HG03439 (cell line): ENCODE results near the gene NOL7.

Experiments
- ATAC-seq: cut with Tn5 transposase; IDR thresholded peaks from one replicate; pipeline ENCODE4 v1.9.1; 2021; ENCODE audit warnings: mild to moderate bottlenecking, moderate library complexity; ENCODE audit not compliant: unreplicated experiment

The NOL7 gene

GRCh38 chr6:13649393-13649792 lies 34.3 kb downstream of the NOL7 start:
- no peak for ATAC-seq

GRCh38 chr6:13653296-13653695 lies 38.2 kb downstream of the NOL7 start:
- no peak for ATAC-seq

GRCh38 chr6:13654496-13654895 lies 39.4 kb downstream of the NOL7 start:
- no peak for ATAC-seq

GRCh38 chr6:13655700-13656099 lies 40.6 kb downstream of the NOL7 start:
- ATAC-seq = no peak

- no peak for ATAC-seq
Measured at GRCh38 chr6:13660273-13660672, 45.1 kb downstream of the NOL7 start.

- ATAC-seq = no peak
Measured at GRCh38 chr6:13660893-13661292, 45.8 kb downstream of the NOL7 start.

GRCh38 chr6:13661647-13662046 lies 46.5 kb downstream of the NOL7 start:
- no peak for ATAC-seq

GRCh38 chr6:13662651-13663334 lies 47.7 kb downstream of the NOL7 start:
- ATAC-seq = no peak

GRCh38 chr6:13663986-13664385 lies 48.9 kb downstream of the NOL7 start:
- no peak for ATAC-seq

GRCh38 chr6:13664703-13665352 lies 49.7 kb downstream of the NOL7 start:
- ATAC-seq = no peak

- ATAC-seq = no peak
Measured at GRCh38 chr6:13666194-13667105, 51.3 kb downstream of the NOL7 start.

GRCh38 chr6:13667655-13668054 lies 52.5 kb downstream of the NOL7 start:
- no peak for ATAC-seq

GRCh38 chr6:13668291-13668928 lies 53.3 kb downstream of the NOL7 start:
- ATAC-seq = no peak

GRCh38 chr6:13669476-13669875 lies 54.3 kb downstream of the NOL7 start:
- ATAC-seq = no peak
